DND-41 (cell line): ENCODE measurements around the gene WDR90.

Experiments used
- CTCF ChIP-seq: IDR thresholded peaks from 2 replicates; pipeline ENCODE4 v1.5.1; 2012; ENCODE audit warnings: borderline replicate concordance, low read length, moderate library complexity, mild to moderate bottlenecking; ENCODE audit not compliant: poor library complexity, severe bottlenecking; ENCODE audit errors: extremely low read depth
- EZH2 ChIP-seq: IDR thresholded peaks from 3 replicates; pipeline ENCODE4 v1.6.1; 2012; ENCODE audit warnings: borderline replicate concordance, low read depth, mild to moderate bottlenecking, moderate library complexity, low read length, inconsistent platforms; ENCODE audit not compliant: severe bottlenecking

GRCh38 chr16:695355-696089 lies 46.4 kb downstream of the WDR90 start:
- TF ChIP-seq CTCF (no peak), EZH2 (no peak)
